HFFc6 (cell line): ENCODE results near the gene GPR50. TPM values are rescaled to one million over a fixed set of nuclear protein-coding genes. Genes with fewer than 3 reads are reported as not detected.

Source experiments
- DNase-seq: peaks from one replicate; pipeline ENCODE4 v3.0.0-alpha.2; 2018
- H3K27ac Mint-ChIP-seq: 2 replicates; pipeline ENCODE4 v1.8.0; 2020; ENCODE audit warnings: mild to moderate bottlenecking, mixed read lengths
- H3K27me3 Mint-ChIP-seq: 2 replicates; pipeline ENCODE4 v1.8.0; 2021; ENCODE audit warnings: mild to moderate bottlenecking, moderate library complexity, mixed read lengths; ENCODE audit not compliant: insufficient read depth
- H3K36me3 Mint-ChIP-seq: 2 replicates; pipeline ENCODE4 v1.8.0; 2021; ENCODE audit warnings: low read depth, mixed read lengths
- H3K4me1 Mint-ChIP-seq: 2 replicates; pipeline ENCODE4 v1.8.0; 2020; ENCODE audit warnings: low read depth, mixed read lengths
- H3K4me3 Mint-ChIP-seq: 2 replicates; pipeline ENCODE4 v1.8.0; 2020; ENCODE audit warnings: mild to moderate bottlenecking, moderate library complexity, mixed read lengths
- H3K9me3 Mint-ChIP-seq: 2 replicates; pipeline ENCODE4 v1.8.0; 2020; ENCODE audit warnings: mild to moderate bottlenecking, mixed read lengths
- total RNA-seq, 6 experiments: library from RNA; stranded (reverse); fragmentation: NEBNext Ultra II Directional; extraction: Animal tissue kit (Norgen Biotek cat#: 25700); gene quantifications; 2 replicates in 1 of 6; 3 replicates in 5 of 6; pipeline ENCODE4 v1.2.3, GENCODE V29; 2021
- TF ChIP-seq, protein P1 (sequence below): fragments of 200-600 bp; sonication (generic); IDR thresholded peaks from 2 replicates; pipeline ENCODE4 v1.5.0; 2021; ENCODE audit warnings: antibody characterized with exemption, mild to moderate bottlenecking

GPR50 gene
- total RNA-seq, 6 experiments from 2014 or later = not detected

DNA sequence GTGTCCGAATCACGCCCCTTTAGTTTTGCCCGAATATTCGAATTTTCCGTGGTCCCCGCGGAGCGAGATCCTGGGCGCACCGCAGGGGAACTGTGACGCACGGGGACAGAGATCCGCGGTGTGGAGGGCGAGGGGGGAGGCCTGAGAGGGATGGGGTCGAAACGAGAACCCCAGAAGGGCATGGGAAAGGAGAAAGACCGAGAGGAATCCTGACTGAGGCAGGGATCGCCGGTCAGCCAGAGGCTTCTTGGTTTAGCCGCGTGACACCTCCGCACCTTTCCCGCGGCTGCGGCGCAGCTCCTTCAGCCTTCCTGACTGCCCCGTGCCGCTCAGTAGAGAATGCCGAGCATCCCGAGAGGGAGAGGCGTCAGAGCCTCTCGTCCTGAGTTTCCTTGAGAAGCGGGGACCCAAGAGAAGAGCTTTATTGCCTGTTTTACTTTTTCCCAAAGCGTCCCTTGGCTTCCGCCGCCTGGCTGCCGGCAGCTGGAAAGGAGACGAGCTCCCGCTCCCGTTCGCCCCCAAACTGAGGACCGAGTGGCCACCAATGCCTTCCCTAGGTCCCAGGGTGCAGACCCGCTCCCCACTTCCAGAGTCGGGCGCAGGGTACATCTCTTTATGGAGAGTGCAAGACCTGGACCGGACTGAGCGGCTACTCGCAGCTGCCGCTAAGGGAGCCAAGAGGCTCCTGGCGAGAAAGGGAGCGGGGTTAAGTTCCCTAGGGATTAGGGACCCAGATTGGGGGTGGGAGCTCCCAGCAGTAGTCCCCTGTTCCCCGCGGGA, 911 bp upstream of the GPR50 start:
- Mint-ChIP-seq H3K36me3 (no peaks in the 10 kb centered on the region), H3K4me3 (no peak overlapping the region), H3K9me3 (no peaks in the 10 kb centered on the region), H3K27ac (no peak overlapping the region), H3K4me1 (no peaks in the 10 kb centered on the region), H3K27me3 (no peaks in the 10 kb centered on the region)
- DNase-seq = no peak
- TF ChIP-seq, protein P1, sequence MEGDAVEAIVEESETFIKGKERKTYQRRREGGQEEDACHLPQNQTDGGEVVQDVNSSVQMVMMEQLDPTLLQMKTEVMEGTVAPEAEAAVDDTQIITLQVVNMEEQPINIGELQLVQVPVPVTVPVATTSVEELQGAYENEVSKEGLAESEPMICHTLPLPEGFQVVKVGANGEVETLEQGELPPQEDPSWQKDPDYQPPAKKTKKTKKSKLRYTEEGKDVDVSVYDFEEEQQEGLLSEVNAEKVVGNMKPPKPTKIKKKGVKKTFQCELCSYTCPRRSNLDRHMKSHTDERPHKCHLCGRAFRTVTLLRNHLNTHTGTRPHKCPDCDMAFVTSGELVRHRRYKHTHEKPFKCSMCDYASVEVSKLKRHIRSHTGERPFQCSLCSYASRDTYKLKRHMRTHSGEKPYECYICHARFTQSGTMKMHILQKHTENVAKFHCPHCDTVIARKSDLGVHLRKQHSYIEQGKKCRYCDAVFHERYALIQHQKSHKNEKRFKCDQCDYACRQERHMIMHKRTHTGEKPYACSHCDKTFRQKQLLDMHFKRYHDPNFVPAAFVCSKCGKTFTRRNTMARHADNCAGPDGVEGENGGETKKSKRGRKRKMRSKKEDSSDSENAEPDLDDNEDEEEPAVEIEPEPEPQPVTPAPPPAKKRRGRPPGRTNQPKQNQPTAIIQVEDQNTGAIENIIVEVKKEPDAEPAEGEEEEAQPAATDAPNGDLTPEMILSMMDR = no peak

DNA sequence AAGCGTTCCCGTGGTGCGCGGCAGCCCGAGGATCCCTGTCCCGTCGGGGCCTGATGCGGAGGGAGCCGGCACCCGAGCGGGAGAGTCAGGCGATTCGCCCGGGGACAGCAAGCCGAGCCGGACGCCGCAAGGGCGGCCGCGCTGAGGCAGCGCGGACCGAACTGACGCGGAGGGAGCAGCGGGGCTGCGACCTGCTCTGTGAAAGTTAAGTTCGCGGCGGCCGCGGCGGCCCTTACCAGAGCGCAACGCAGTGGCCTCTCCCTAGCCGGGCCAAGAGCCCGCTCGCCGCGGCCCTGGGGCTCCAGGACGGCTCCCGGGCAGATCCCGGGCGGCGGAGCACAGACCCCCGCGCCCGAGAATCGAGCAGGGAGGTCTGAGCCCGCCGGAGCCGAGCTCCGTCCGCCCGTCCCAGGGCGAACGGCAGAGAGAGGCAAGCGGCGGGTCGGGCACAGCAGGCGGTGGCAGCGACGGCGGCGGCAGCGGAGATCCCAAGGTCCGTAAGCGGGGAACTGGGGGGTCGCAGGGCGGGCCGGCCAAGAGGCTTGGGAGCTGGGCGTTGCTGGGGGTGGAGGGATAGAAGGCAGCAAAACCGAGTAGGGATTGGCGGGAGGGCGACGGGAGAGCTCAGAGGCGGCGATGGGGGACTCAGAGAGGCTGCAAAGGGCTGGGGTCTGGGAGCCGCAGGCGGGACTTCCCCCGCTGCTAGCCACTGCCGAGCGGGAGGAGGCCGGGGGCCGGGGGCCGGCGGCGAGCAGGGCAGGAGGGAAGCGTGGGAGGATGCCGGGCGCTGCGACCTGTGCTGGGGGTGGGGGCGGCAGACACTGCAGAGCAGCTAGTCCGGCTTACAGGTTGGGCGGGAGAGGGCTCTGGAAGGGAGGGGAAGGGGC, 1.0 kb downstream of the GPR50 start:
- TF ChIP-seq, protein P1 = no peak
- Mint-ChIP-seq H3K27me3 (no peaks in the 10 kb centered on the region; the same call in 1 of the 2 replicates), H3K27ac (no peak overlapping the region), H3K36me3 (no peaks in the 10 kb centered on the region), H3K9me3 (no peaks in the 10 kb centered on the region), H3K4me3 (no peak overlapping the region), H3K4me1 (no peaks in the 10 kb centered on the region)
- no peak for DNase-seq

DNA sequence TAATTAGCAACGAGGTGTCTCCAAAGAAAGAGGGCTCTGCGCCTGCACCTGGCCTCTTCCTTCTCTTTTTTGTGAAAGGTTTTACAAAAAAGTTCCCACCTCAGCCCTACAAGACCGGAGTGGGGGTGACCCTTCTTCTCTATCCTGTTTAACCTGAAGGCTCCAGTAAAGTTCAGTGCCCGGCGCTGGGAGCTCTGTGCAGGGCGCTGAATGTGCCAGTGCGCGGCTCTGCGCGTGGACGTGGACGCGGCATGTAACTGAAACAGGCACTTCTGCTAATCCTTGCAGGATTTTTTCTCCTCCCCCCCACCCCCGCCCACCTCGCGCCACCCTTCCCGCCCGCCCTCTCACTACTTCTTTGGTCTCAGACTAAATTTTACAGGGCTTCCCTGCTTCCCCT, 2.4 kb downstream of the GPR50 start:
- H3K27ac Mint-ChIP-seq = no peak overlapping the region
- H3K27me3 Mint-ChIP-seq = no peaks in the 10 kb centered on the region; the same call in 1 of the 2 replicates
- DNase-seq = no peak
- no peaks in the 10 kb centered on the region for H3K4me1 Mint-ChIP-seq
- H3K9me3 Mint-ChIP-seq = no peaks in the 10 kb centered on the region
- H3K36me3 Mint-ChIP-seq = no peaks in the 10 kb centered on the region
- TF ChIP-seq, protein P1 = no peak
- H3K4me3 Mint-ChIP-seq = no peak overlapping the region

DNA sequence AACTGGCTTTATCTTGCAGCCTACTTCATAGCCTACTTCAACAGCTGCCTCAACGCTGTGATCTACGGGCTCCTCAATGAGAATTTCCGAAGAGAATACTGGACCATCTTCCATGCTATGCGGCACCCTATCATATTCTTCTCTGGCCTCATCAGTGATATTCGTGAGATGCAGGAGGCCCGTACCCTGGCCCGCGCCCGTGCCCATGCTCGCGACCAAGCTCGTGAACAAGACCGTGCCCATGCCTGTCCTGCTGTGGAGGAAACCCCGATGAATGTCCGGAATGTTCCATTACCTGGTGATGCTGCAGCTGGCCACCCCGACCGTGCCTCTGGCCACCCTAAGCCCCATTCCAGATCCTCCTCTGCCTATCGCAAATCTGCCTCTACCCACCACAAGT, 4.0 kb downstream of the GPR50 start:
- Mint-ChIP-seq H3K36me3 (no peaks in the 10 kb centered on the region), H3K27ac (no peak overlapping the region), H3K4me3 (no peak overlapping the region), H3K9me3 (no peaks in the 10 kb centered on the region), H3K4me1 (no peaks in the 10 kb centered on the region), H3K27me3 (no peaks in the 10 kb centered on the region; the same call in 1 of the 2 replicates)
- DNase-seq = no peak
- TF ChIP-seq, protein P1 = no peak

DNA sequence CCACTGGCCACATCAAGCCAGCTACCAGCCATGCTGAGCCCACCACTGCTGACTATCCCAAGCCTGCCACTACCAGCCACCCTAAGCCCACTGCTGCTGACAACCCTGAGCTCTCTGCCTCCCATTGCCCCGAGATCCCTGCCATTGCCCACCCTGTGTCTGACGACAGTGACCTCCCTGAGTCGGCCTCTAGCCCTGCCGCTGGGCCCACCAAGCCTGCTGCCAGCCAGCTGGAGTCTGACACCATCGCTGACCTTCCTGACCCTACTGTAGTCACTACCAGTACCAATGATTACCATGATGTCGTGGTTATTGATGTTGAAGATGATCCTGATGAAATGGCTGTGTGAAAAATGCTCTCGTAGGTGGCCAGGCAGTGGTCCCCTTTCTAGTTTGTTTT, 4.7 kb downstream of the GPR50 start:
- no peaks in the 10 kb centered on the region for H3K4me1 Mint-ChIP-seq
- no peaks in the 10 kb centered on the region for H3K9me3 Mint-ChIP-seq
- no peak for DNase-seq
- H3K4me3 Mint-ChIP-seq = no peak overlapping the region
- H3K27me3 Mint-ChIP-seq = no peaks in the 10 kb centered on the region; the same call in 1 of the 2 replicates
- no peak overlapping the region for H3K27ac Mint-ChIP-seq
- H3K36me3 Mint-ChIP-seq = no peaks in the 10 kb centered on the region
- TF ChIP-seq, protein P1 = no peak
